SU-DHL-6 (cell line): ENCODE measurements around the gene ZNF107.

Experiments used
- CTCF ChIP-seq: fragments of 200-600 bp; sonication (generic); IDR thresholded peaks from one replicate; pipeline ENCODE4 v1.5.1; 2017; ENCODE audit warnings: antibody characterized with exemption, mild to moderate bottlenecking, low read length, moderate library complexity; ENCODE audit not compliant: insufficient read depth, poor library complexity, severe bottlenecking
- EZH2phosphoT487 ChIP-seq: fragments of 200-600 bp; sonication (generic), shearing (Covaris generic); conservative IDR thresholded peaks from 2 replicates; pipeline ENCODE4 v1.6.1; 2018; ENCODE audit warnings: mild to moderate bottlenecking, antibody characterized with exemption, low read length, moderate library complexity, mixed read lengths

- TF ChIP-seq CTCF = no peak
- no peak for TF ChIP-seq EZH2phosphoT487
Measured at GRCh38 chr7:64666663-64667050, 724 bp downstream of the ZNF107 start.
